ENCODE data around the gene NBPF11. TPM values are rescaled to one million over a fixed set of nuclear protein-coding genes. Genes with fewer than 3 reads are reported as not detected.
"Not testable (repeated sequence)": the region's sequence is repeated elsewhere in the genome, so short reads cannot be mapped to it uniquely, and the experiment has no call there.

NBPF11 gene
- total RNA-seq, 2 donors from 2014 or later, result 21.1 to 24.7 TPM

- H3K4me3 Mint-ChIP-seq, result peak overlapping the region; percentile 96
- not testable (repeated sequence) for H3K27ac Mint-ChIP-seq; H3K9ac ChIP-seq (ENCODE audit: extremely low read depth, low read length, poor library complexity, severe bottlenecking); H3K27me3 Mint-ChIP-seq (ENCODE audit: insufficient read depth); H3K27me3 ChIP-seq (ENCODE audit: control insufficient read depth, insufficient read depth, low read length, poor library complexity, severe bottlenecking); H3K36me3 Mint-ChIP-seq (ENCODE audit: low read depth); DNase-seq; H3K9me3 ChIP-seq (ENCODE audit: control insufficient read depth, low read length); H3K27ac ChIP-seq (ENCODE audit: low read depth, low read length); H3K4me1 Mint-ChIP-seq; H3K4me1 ChIP-seq (ENCODE audit: control insufficient read depth, insufficient read depth, low read length); H3K9me3 Mint-ChIP-seq; H3K36me3 ChIP-seq (ENCODE audit: control insufficient read depth, insufficient read depth, low read length)
- peak overlapping the region; percentile 81 for H3K4me3 ChIP-seq (ENCODE audit: low read length)
- WGBS, 2 experiments (ENCODE audit: insufficient coverage in 1 of 2, insufficient read length in 1 of 2), result no CpG with 5 or more reads among the region's 6 CpGs
Measured at GRCh38 chr1:148150014-148150413, 2.1 kb downstream of the NBPF11 start.

DNA sequence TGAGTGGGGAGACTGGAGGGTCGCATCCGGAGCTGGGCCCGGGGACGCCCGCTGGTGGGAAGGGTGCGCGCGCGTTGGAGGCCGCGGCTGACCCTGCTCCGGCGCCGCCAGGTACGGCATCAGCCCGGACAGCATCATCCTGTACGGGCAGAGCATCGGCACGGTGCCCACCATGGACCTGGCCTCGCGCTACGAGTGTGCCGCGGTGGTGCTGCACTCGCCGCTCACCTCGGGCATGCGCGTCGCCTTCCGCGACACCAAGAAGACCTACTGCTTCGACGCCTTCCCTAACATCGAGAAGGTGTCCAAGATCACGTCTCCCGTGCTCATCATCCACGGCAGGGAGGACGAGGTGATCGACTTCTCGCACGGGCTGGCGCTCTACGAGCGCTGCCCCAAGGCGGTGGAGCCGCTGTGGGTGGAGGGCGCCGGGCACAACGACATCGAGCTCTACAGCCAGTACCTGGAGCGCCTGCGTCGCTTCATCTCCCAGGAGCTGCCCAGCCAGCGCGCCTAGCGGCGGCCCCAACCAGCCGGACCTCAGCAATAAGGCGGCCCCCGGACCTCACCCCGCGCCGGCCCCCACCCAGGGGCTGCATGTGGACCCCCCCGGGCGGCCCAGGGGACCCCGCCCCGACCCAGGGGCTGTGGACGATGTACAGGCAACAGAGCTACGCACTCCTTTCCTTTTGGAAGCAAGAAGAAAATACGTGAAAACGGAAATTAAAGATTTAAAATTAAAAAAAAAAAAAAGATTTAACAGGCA is 2.8 kb downstream of the NBPF11 start:
- H3K9ac ChIP-seq (ENCODE audit: extremely low read depth, low read length, poor library complexity, severe bottlenecking); H3K4me1 Mint-ChIP-seq; H3K27me3 Mint-ChIP-seq (ENCODE audit: insufficient read depth); H3K9me3 Mint-ChIP-seq; H3K4me1 ChIP-seq (ENCODE audit: control insufficient read depth, insufficient read depth, low read length); DNase-seq; H3K36me3 Mint-ChIP-seq (ENCODE audit: low read depth); H3K27ac ChIP-seq (ENCODE audit: low read depth, low read length); H3K27ac Mint-ChIP-seq; H3K36me3 ChIP-seq (ENCODE audit: control insufficient read depth, insufficient read depth, low read length); H3K4me3 Mint-ChIP-seq; H3K9me3 ChIP-seq (ENCODE audit: control insufficient read depth, low read length); H3K27me3 ChIP-seq (ENCODE audit: control insufficient read depth, insufficient read depth, low read length, poor library complexity, severe bottlenecking); H3K4me3 ChIP-seq (ENCODE audit: low read length): not testable (repeated sequence)
- 96 to 97% methylated on average over 21 to 49 of the region's 72 CpGs for WGBS, 2 experiments (ENCODE audit: insufficient coverage in 1 of 2, insufficient read length in 1 of 2)

DNA sequence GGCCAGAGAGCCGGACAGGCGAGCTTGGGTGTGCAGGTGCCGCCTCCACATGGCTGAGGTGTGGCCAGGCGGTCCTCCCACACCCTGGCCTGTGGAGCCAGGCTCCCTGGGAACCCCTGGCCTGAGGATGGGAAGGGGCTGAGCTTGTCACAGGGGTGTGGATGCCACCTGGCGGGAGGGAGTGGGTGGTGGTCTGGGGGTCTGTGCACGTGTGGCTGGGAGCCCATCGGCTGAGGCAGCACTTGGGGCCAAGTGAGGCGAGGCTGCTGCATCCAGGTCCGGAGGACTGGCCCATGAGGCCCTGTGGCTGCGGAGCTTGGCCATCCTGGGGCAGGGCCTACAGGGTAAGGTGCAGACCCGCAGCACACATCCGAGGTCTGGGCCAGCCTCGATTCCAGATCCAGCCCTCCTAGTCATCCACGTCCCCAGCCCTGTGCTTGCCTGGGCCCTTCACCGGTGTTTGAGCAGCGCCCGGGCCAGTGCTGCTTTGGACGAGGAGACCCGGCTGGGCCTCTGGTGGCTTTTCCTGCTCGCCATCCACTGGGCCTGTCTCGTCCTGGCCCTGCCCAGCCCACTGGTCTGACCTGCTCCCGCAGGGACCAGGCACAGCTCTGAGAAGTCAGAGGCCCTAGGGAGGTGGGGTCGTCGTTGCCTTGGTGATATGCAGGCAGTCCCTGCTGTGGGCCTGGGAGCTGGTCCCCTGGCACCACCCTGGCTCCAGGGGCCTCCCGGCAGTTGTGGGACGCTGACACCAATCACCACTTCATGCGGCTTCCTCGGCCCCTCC is 4.8 kb downstream of the NBPF11 start:
- not testable (repeated sequence) for H3K27me3 Mint-ChIP-seq (ENCODE audit: insufficient read depth); H3K4me3 ChIP-seq (ENCODE audit: low read length); H3K4me1 Mint-ChIP-seq; H3K9me3 ChIP-seq (ENCODE audit: control insufficient read depth, low read length); H3K27ac ChIP-seq (ENCODE audit: low read depth, low read length); H3K4me3 Mint-ChIP-seq; DNase-seq; H3K27ac Mint-ChIP-seq; H3K9ac ChIP-seq (ENCODE audit: extremely low read depth, low read length, poor library complexity, severe bottlenecking); H3K27me3 ChIP-seq (ENCODE audit: control insufficient read depth, insufficient read depth, low read length, poor library complexity, severe bottlenecking); H3K9me3 Mint-ChIP-seq; H3K36me3 ChIP-seq (ENCODE audit: control insufficient read depth, insufficient read depth, low read length); H3K36me3 Mint-ChIP-seq (ENCODE audit: low read depth); H3K4me1 ChIP-seq (ENCODE audit: control insufficient read depth, insufficient read depth, low read length)
- 95 to 100% methylated on average over 9 to 17 of the region's 28 CpGs for WGBS, 2 experiments (ENCODE audit: insufficient coverage in 1 of 2, insufficient read length in 1 of 2)

DNA sequence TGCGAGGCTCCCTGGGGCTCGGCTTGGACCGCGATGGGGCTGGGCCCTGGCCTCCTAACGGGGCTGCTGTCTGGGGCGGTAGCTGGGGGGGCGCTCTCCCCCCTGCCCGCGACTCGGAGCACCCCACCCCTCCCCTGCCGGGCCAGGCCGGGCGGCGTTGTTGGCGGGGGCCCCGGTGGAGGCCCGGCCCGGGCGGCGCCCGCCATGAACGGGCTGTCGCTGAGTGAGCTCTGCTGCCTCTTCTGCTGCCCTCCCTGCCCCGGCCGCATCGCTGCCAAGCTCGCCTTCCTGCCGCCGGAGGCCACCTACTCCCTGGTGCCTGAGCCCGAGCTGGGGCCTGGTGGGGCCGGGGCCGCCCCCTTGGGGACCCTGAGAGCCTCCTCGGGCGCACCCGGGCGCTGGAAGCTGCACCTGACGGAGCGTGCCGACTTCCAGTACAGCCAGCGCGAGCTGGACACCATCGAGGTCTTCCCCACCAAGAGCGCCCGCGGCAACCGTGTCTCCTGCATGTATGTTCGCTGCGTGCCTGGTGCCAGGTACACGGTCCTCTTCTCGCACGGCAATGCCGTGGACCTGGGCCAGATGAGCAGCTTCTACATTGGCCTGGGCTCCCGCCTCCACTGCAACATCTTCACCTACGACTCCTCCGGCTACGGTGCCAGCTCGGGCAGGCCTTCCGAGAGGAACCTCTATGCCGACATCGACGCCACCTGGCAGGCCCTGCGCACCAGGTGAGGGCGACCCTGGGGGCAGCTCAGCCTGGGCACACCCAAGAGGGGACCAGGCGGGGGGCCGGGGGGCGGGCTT is 5.7 kb downstream of the NBPF11 start:
- H3K4me3 Mint-ChIP-seq, result not testable (repeated sequence)
- peaks cover 13% of the 10 kb centered on the region for H3K36me3 Mint-ChIP-seq (ENCODE audit: low read depth)

GRCh38 chr1:148143223-148143622 is 8.9 kb downstream of the NBPF11 start:
- not testable (repeated sequence) for H3K4me3 Mint-ChIP-seq; H3K27ac ChIP-seq (ENCODE audit: low read depth, low read length); H3K27ac Mint-ChIP-seq; H3K9me3 Mint-ChIP-seq; H3K27me3 Mint-ChIP-seq (ENCODE audit: insufficient read depth); H3K36me3 ChIP-seq (ENCODE audit: control insufficient read depth, insufficient read depth, low read length); H3K4me1 ChIP-seq (ENCODE audit: control insufficient read depth, insufficient read depth, low read length); H3K4me3 ChIP-seq (ENCODE audit: low read length); H3K27me3 ChIP-seq (ENCODE audit: control insufficient read depth, insufficient read depth, low read length, poor library complexity, severe bottlenecking); H3K9me3 ChIP-seq (ENCODE audit: control insufficient read depth, low read length); DNase-seq; H3K9ac ChIP-seq (ENCODE audit: extremely low read depth, low read length, poor library complexity, severe bottlenecking); H3K4me1 Mint-ChIP-seq
- H3K36me3 Mint-ChIP-seq (ENCODE audit: low read depth), result peaks cover 20% of the 10 kb centered on the region
- 100% methylated on average over 3 of the region's 6 CpGs; no CpG with 5 or more reads in 1 of the 2 experiments for WGBS, 2 experiments (ENCODE audit: insufficient coverage in 1 of 2, insufficient read length in 1 of 2)

More for the DNA sequence above, 5.7 kb downstream of the NBPF11 start:
- H3K27ac Mint-ChIP-seq; DNase-seq; H3K27me3 ChIP-seq (ENCODE audit: control insufficient read depth, insufficient read depth, low read length, poor library complexity, severe bottlenecking); H3K9me3 Mint-ChIP-seq; H3K9ac ChIP-seq (ENCODE audit: extremely low read depth, low read length, poor library complexity, severe bottlenecking); H3K9me3 ChIP-seq (ENCODE audit: control insufficient read depth, low read length); H3K4me3 ChIP-seq (ENCODE audit: low read length); H3K36me3 ChIP-seq (ENCODE audit: control insufficient read depth, insufficient read depth, low read length); H3K4me1 Mint-ChIP-seq; H3K4me1 ChIP-seq (ENCODE audit: control insufficient read depth, insufficient read depth, low read length); H3K27me3 Mint-ChIP-seq (ENCODE audit: insufficient read depth); H3K27ac ChIP-seq (ENCODE audit: low read depth, low read length): not testable (repeated sequence)
- 82 to 97% methylated on average over 13 to 51 of the region's 66 CpGs for WGBS, 2 experiments (ENCODE audit: insufficient coverage in 1 of 2, insufficient read length in 1 of 2)

DNA sequence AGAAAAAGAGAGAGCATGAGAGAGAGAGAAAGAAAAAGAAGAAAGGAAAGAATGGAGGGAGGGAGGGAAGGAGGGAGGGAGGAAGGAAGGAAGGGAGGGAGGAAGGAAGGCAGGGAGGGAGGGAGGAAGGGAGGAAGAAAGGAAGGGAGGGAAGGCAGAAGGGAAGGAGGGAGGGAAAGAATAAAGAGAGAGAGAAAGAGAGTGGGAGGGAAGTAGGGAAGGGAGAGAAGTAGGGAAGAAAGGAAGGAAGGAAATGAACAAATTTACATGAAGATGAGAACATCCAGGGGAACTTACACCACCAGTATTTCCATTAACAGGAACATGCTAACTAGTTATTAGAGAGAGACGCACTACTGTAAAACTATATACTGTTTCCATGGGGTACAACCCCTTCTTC is 10.1 kb downstream of the NBPF11 start:
- not testable (repeated sequence) for H3K27me3 ChIP-seq (ENCODE audit: control insufficient read depth, insufficient read depth, low read length, poor library complexity, severe bottlenecking); H3K9me3 ChIP-seq (ENCODE audit: control insufficient read depth, low read length); H3K4me3 Mint-ChIP-seq; H3K27ac Mint-ChIP-seq; H3K27me3 Mint-ChIP-seq (ENCODE audit: insufficient read depth); H3K36me3 ChIP-seq (ENCODE audit: control insufficient read depth, insufficient read depth, low read length); DNase-seq; H3K4me1 Mint-ChIP-seq; H3K27ac ChIP-seq (ENCODE audit: low read depth, low read length); H3K4me1 ChIP-seq (ENCODE audit: control insufficient read depth, insufficient read depth, low read length); H3K4me3 ChIP-seq (ENCODE audit: low read length); H3K9me3 Mint-ChIP-seq; H3K9ac ChIP-seq (ENCODE audit: extremely low read depth, low read length, poor library complexity, severe bottlenecking)
- peaks cover 20% of the 10 kb centered on the region for H3K36me3 Mint-ChIP-seq (ENCODE audit: low read depth)
- no CpG with 5 or more reads among the region's 1 CpG for WGBS, 2 experiments (ENCODE audit: insufficient coverage in 1 of 2, insufficient read length in 1 of 2)

Data from endodermal cell (in vitro differentiated cells).